ENCODE data around the gene GORAB.
A peak's percentile ranks its signal among the peaks of the same experiment; 100 is the strongest.

Gene GORAB

DNA sequence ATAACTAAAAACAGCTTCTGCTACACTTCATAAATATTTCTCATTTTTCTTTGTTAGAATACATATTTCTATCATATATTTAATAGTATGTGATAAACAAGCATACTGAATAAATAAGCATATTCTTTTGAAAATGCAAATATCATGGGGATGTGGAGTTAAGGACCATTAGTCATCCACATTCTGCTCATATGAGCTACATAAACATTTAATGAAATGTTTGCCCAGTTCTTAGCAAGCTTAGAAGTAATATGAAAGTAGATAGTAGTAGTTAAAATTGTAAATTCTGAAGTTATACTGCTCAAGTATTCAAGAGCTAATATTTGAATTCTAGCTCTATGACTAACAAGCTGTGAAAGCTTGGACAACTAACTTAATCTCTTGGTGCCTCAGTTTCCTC is 10.1 kb upstream of the GORAB start:
- no peak overlapping the region for H3K4me3 ChIP-seq (ENCODE audit: low read length)
- no peak for DNase-seq (ENCODE audit: low read depth)
- TF ChIP-seq, protein P1, sequence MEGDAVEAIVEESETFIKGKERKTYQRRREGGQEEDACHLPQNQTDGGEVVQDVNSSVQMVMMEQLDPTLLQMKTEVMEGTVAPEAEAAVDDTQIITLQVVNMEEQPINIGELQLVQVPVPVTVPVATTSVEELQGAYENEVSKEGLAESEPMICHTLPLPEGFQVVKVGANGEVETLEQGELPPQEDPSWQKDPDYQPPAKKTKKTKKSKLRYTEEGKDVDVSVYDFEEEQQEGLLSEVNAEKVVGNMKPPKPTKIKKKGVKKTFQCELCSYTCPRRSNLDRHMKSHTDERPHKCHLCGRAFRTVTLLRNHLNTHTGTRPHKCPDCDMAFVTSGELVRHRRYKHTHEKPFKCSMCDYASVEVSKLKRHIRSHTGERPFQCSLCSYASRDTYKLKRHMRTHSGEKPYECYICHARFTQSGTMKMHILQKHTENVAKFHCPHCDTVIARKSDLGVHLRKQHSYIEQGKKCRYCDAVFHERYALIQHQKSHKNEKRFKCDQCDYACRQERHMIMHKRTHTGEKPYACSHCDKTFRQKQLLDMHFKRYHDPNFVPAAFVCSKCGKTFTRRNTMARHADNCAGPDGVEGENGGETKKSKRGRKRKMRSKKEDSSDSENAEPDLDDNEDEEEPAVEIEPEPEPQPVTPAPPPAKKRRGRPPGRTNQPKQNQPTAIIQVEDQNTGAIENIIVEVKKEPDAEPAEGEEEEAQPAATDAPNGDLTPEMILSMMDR (conservative IDR thresholded peaks at IDR 0.05; ENCODE audit: low read length) = no peak

DNA sequence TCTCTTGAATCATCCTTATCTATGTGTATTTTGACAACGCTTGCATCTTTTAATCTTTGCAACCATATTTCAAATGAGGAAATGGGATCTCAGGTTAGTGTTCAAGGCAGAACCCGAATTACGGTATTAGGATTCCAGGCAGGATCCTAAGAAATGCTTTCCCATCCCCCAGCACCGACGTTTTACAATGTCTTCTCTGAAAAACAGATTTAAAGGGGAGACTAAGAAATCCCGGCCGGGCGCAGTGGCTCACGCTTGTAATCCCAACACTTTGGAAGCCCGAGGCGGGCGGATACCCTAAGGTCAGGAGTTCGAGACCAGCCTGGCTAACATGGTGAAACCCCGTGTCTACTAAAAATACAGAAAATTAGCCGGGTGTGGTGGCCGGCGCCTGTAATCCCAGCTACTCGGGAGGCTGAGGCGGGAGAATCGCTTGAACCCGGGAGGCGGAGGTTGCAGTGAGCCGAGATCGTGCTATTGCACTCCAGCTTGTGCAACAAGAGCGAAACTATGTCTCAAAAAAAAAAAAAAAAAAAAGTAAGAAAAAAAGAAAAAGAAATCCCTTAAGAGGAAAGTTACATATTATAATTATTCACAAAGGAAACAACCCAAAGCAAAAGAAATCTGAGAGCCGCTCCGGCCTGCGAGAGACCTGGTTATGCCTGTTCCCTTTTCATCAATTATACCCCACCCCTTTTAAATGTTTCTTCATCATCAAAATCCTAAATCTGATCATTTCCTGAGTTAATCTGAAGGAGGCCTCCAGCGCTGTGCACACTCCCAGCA is 801 bp upstream of the GORAB start:
- peak overlapping the region; percentile 84 for H3K4me3 ChIP-seq (ENCODE audit: low read length)
- TF ChIP-seq, protein P1 (conservative IDR thresholded peaks at IDR 0.05; ENCODE audit: low read length) = no peak
- no peak for DNase-seq (ENCODE audit: low read depth)

DNA sequence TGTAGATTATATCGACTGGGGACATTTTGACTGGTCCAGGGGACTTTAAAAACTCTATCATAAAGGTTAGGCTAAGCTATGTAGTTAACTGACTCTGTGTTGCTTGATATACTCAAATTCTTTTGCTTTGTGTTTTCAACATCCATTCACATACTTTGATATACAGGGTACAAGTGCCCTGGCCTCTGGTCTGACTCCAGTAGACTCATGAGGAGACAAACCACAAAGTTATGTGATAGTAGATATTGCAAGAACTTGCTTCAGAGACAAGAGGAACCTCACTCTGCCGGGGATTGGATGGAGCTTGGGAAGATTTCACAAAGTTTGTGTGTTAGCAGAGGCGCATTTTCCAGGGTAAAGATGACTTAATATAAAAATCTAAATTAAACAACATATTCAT is 1.3 kb downstream of the GORAB start:
- peak overlapping the region; percentile 84 for H3K4me3 ChIP-seq (ENCODE audit: low read length)
- peak; percentile 90 for DNase-seq (ENCODE audit: low read depth)

GRCh38 chr1:170534626-170535147 is 2.7 kb downstream of the GORAB start:
- no peak overlapping the region for H3K4me3 ChIP-seq (ENCODE audit: low read length)

More for the DNA sequence above, 1.3 kb downstream of the GORAB start:
- TF ChIP-seq, protein P1 (conservative IDR thresholded peaks at IDR 0.05; ENCODE audit: low read length) = no peak

DNA sequence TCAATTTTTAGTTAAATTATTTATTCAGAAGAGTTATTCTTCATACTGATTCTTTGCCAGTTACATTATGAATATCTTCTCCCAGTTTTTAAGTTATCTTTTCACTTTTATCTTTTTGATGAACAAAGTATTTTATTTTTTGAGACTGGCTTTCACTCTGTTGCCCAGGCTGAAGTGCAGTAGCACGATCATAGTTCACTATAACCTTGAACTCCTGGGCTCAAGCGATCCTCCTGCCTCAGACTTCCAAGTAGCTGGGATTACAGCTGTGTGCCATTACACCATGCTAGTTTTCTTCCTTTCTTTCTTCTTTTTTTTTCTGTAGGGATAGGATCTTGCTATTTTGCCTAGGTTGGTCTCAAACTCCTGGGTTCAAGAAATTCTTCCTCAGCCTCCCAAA is 3.5 kb downstream of the GORAB start:
- DNase-seq (ENCODE audit: low read depth) = no peak
- no peak overlapping the region for H3K4me3 ChIP-seq (ENCODE audit: low read length)
- TF ChIP-seq, protein P1 (conservative IDR thresholded peaks at IDR 0.05; ENCODE audit: low read length) = no peak

More at GRCh38 chr1:170534626-170535147, 2.7 kb downstream of the GORAB start:
- no peak for DNase-seq (ENCODE audit: low read depth)
- TF ChIP-seq, protein P1 (conservative IDR thresholded peaks at IDR 0.05; ENCODE audit: low read length) = no peak

DNA sequence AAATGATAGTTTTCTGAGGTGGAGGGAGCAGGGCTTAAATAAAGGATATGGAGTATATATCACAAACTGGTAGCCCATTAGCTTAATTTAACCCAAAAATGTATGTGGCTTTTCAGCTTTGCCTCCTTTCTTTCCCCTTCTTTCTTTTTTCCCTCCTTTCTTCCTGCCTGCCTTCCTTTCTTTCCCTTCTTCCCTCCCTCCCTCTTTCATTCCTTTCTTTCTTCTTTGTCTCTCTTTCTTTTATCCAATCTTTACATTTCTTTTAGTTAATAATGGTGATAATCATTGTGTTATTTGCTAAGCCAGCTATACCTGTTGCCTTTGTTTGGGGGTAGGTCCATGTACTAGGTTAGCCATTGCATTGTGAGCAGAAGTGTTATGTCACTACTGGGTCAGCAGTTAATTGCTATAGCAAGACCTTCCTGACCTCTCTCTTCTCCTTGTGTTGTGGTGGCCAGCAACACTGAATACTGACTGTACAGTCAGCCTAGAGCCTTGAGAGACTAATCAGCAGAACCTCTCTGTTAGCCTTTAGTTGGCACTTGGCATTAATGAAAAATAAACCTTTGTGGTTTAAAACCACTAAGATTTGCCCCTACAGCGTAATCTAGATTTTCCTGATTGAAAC is 5.1 kb downstream of the GORAB start:
- no peak for DNase-seq (ENCODE audit: low read depth)
- H3K4me3 ChIP-seq (ENCODE audit: low read length) = no peak overlapping the region
- TF ChIP-seq, protein P1 (conservative IDR thresholded peaks at IDR 0.05; ENCODE audit: low read length) = no peak
